A549 (cell line): ENCODE data around the gene MAP3K2. TPM values are rescaled to one million over a fixed set of nuclear protein-coding genes. Genes with fewer than 3 reads are reported as not detected.

Experiments
- ATAC-seq, 2 experiments: fragments of 200-7000 bp in 1 of 2; fragments of >200 bp in 1 of 2; cut with Nextera tagmentation in 1 of 2; cut with Tn5 transposase in 1 of 2; 3 replicates each; pipeline versions ENCODE4 v1.8.0 to v1.9.1; 2018 to 2020; ENCODE audit warnings: mild to moderate bottlenecking in 1 of 2, moderate library complexity in 1 of 2
- CTCF ChIA-PET: fragments of 300-600 bp; sonication (Branson Sonifier 250); formaldehyde crosslinking; extraction: SDS; loops from one replicate; lab custom pipeline; 2021; ENCODE audit warnings: antibody characterized with exemption, inconsistent platforms; lab: Yijun Ruan, JAX
- POLR2A ChIA-PET: fragments of 350-600 bp; formaldehyde crosslinking; extraction: SDS; loops from one replicate; lab custom pipeline; 2021; ENCODE audit warnings: antibody characterized with exemption, inconsistent platforms; lab: Yijun Ruan, JAX
- DNase-seq, 2 experiments: peaks; one replicate each; pipeline versions ENCODE4 v3.0.0 to v3.0.0-alpha.2; 2011 to 2016; ENCODE audit warnings: low read depth in 1 of 2, low spot score in 1 of 2
- FAIRE-seq: peaks from 2 replicates; lab custom pipeline; 2011; peaks lifted over from hg19 to GRCh38; lab: Jason Lieb, UNC
- H3K27ac ChIP-seq, 2 experiments: fragments of >200 bp; sonication (Bioruptor Twin); formaldehyde crosslinking; 3 replicates each; pipeline ENCODE4 v1.5.1; 2016 to 2017
- H3K4me1 ChIP-seq: fragments of >200 bp; sonication (Bioruptor Twin); formaldehyde crosslinking; 3 replicates; pipeline ENCODE4 v1.6.1; 2016
- H3K4me2 ChIP-seq: fragments of >200 bp; sonication (Bioruptor Twin); formaldehyde crosslinking; 3 replicates; pipeline ENCODE4 v1.6.1; 2016
- H3K4me3 ChIP-seq: fragments of >200 bp; sonication (Bioruptor Twin); formaldehyde crosslinking; 3 replicates; pipeline ENCODE4 v1.5.1; 2016
- H3K9me3 ChIP-seq: fragments of >200 bp; sonication (Bioruptor Twin); formaldehyde crosslinking; 3 replicates; pipeline ENCODE4 v1.6.1; 2016
- ATOH8 ChIP-seq: fragments of 250-450 bp; sonication (Bioruptor Pico); IDR thresholded peaks from 2 replicates; pipeline ENCODE4 v1.5.0; 2020; ENCODE audit warnings: low read depth, mild to moderate bottlenecking, moderate library complexity
- CBX2 ChIP-seq: fragments of 200-600 bp; sonication (generic); IDR thresholded peaks from 2 replicates; pipeline ENCODE4 v1.6.1; 2016; ENCODE audit warnings: low read depth, mild to moderate bottlenecking, borderline replicate concordance
- CEBPB ChIP-seq, 2 experiments: fragments of >200 bp in 1 of 2; sonication (Bioruptor Twin) in 1 of 2; formaldehyde crosslinking in 1 of 2; IDR thresholded peaks; 2 replicates each; pipeline ENCODE4 v1.6.1; 2012 to 2016
- CTCF ChIP-seq: fragments of >200 bp; sonication (Bioruptor Twin); formaldehyde crosslinking; IDR thresholded peaks from 3 replicates; pipeline ENCODE4 v1.5.1; 2016
- EHF ChIP-seq: fragments of 250-450 bp; sonication (Bioruptor Pico); IDR thresholded peaks from 2 replicates; pipeline ENCODE4 v1.5.0; 2020; ENCODE audit warnings: mild to moderate bottlenecking
- ELK1 ChIP-seq: fragments of 150-350 bp; IDR thresholded peaks from 2 replicates; pipeline ENCODE4 v1.6.1; 2014; ENCODE audit warnings: low read depth, mild to moderate bottlenecking, low read length
- ESRRA ChIP-seq: fragments of 150-350 bp; IDR thresholded peaks from 2 replicates; pipeline ENCODE4 v1.6.1; 2014; ENCODE audit warnings: mild to moderate bottlenecking, low read length, borderline replicate concordance
- FOXS1 ChIP-seq: fragments of 250-450 bp; sonication (Bioruptor Pico); IDR thresholded peaks from 2 replicates; pipeline ENCODE4 v1.5.0; 2020; ENCODE audit warnings: mild to moderate bottlenecking, moderate library complexity
- GATA3 ChIP-seq: IDR thresholded peaks from 2 replicates; pipeline ENCODE4 v1.6.1; 2012; ENCODE audit warnings: borderline replicate concordance
- HES2 ChIP-seq: fragments of >200 bp; sonication (Bioruptor Twin); formaldehyde crosslinking; IDR thresholded peaks from 2 replicates; pipeline ENCODE4 v1.6.1; 2016
- HEYL ChIP-seq: fragments of 250-450 bp; sonication (Bioruptor Pico); IDR thresholded peaks from 2 replicates; pipeline ENCODE4 v1.8.0; 2021; ENCODE audit warnings: mild to moderate bottlenecking, moderate library complexity
- HOXA7 ChIP-seq: fragments of 250-450 bp; sonication (Bioruptor Pico); IDR thresholded peaks from 2 replicates; pipeline ENCODE4 v1.5.0; 2020; ENCODE audit warnings: mild to moderate bottlenecking, moderate library complexity
- MAFK ChIP-seq: fragments of 450-650 bp; IDR thresholded peaks from 2 replicates; pipeline ENCODE4 v1.6.1; 2014; ENCODE audit not compliant: partially characterized antibody
- NFE2L2 ChIP-seq: fragments of 150-350 bp; conservative IDR thresholded peaks from 2 replicates; pipeline ENCODE4 v1.6.1; 2014; ENCODE audit warnings: low read length
- RAD21 ChIP-seq, 2 experiments: fragments of >200 bp in 1 of 2; sonication (Bioruptor Twin) in 1 of 2; formaldehyde crosslinking in 1 of 2; IDR thresholded peaks in 1 of 2; conservative IDR thresholded peaks in 1 of 2; 2 replicates in 1 of 2; 3 replicates in 1 of 2; pipeline ENCODE4 v1.6.1; 2012 to 2018; ENCODE audit warnings: inconsistent platforms in 1 of 2
- SREBF2 ChIP-seq: fragments of 450-650 bp; IDR thresholded peaks from 2 replicates; pipeline ENCODE4 v1.6.1; 2014; ENCODE audit warnings: mild to moderate bottlenecking, moderate library complexity
- TFCP2L1 ChIP-seq: fragments of 250-450 bp; sonication (Bioruptor Pico); IDR thresholded peaks from 2 replicates; pipeline ENCODE4 v1.5.0; 2021; ENCODE audit warnings: mild to moderate bottlenecking
- USF2 ChIP-seq: fragments of 450-650 bp; IDR thresholded peaks from 2 replicates; pipeline ENCODE4 v1.6.1; 2014; ENCODE audit warnings: antibody characterized with exemption
- WGBS: methylation state at CpG from one replicate; pipeline ENCODE4 v1.1.6; 2017; ENCODE audit errors: missing lambda C conversion rate; 5-methylcytosine and 5-hydroxymethylcytosine counted together
- polyA plus RNA-seq, 4 experiments: library from polyadenylated mRNA; depleted of rRNA in 3 of 4; stranded (reverse); fragments of >200 nt; fragmentation: RNase III in 1 of 4; extraction: RNeasy Plus Mini Kit Qiagen cat#74134 plus additional on column Dnase treatment in 1 of 4; gene quantifications; 2 replicates in 3 of 4; 3 replicates in 1 of 4; pipeline ENCODE4 v1.2.3, GENCODE V29; 2011 to 2017

The MAP3K2 gene
- polyA plus RNA-seq, 2 of the 4 experiments (the other 2 are of a cell fraction), result 12.3 to 29.7 TPM

GRCh38 chr2:127419112-127419430 lies 31.3 kb upstream of the MAP3K2 start:
- FAIRE-seq (no peak), ATAC-seq (no peak)
- Histone ChIP-seq H3K4me1 (peaks cover 28% of the 10 kb centered on the region), H3K27ac (no peak overlapping the region; a peak in 1 of 6 replicates), H3K4me2 (no peak overlapping the region), H3K4me3 (no peak overlapping the region)
- POLR2A ChIA-PET, result no interaction called here
- no peak for TF ChIP-seq NFE2L2
- TF ChIP-seq ELK1, result no peak
- no peak for TF ChIP-seq USF2
- no peak for TF ChIP-seq MAFK
- no peak for TF ChIP-seq ATOH8 (CRISPR knock-in tag)
- TF ChIP-seq GATA3, result no peak
- TF ChIP-seq EHF, result no peak
- no peak for TF ChIP-seq RAD21 (conservative IDR thresholded peaks at IDR 0.05 in 1 of 2, IDR thresholded peaks at IDR 0.05 in 1 of 2)
- TF ChIP-seq HES2, result no peak
- no peak for TF ChIP-seq HOXA7
- TF ChIP-seq ESRRA, result no peak
- no peak for TF ChIP-seq SREBF2
- no peak for TF ChIP-seq CTCF
- TF ChIP-seq CEBPB (IDR thresholded peaks at IDR 0.05), result no peak
- no peak for TF ChIP-seq TFCP2L1
- TF ChIP-seq, all 56 proteins: peak for 0
- DNase-seq, result no peak
- 94% methylated on average over 4 of the region's 4 CpGs for WGBS
- H3K9me3 ChIP-seq, result no peaks in the 10 kb centered on the region
- CTCF ChIA-PET, result interaction anchor here (1.1 to 1.3 kb wide), 7 partner anchors 9 to 62 kb away, joined by 3 to 7 read pairs (median 3); no protein-coding TSS in a partner anchor

- H3K4me1 ChIP-seq, result peaks cover 32% of the 10 kb centered on the region
- DNase-seq (no peak), FAIRE-seq (no peak), ATAC-seq (no peak)
- H3K4me2 ChIP-seq, result no peak within 1 kb of the TSS
- peak within 1 kb of the TSS; percentile 84 to 97; a peak in 3 of 6 replicates for H3K27ac ChIP-seq
- ChIA-PET POLR2A (no interaction called here), CTCF (interaction anchor here (1.0 to 1.3 kb wide), 6 partner anchors 8 to 61 kb away, joined by 3 to 5 read pairs (median 3); no protein-coding TSS in a partner anchor)
- no peaks in the 10 kb centered on the region for H3K9me3 ChIP-seq
- H3K4me3 ChIP-seq, result no peak within 1 kb of the TSS
- 89% methylated on average over 9 of the region's 16 CpGs for WGBS
- TF ChIP-seq HEYL (CRISPR knock-in tag) (no peak), ELK1 (no peak), CBX2 (no peak), FOXS1 (no peak)
- TF ChIP-seq, all 56 proteins: peak for 0
These were observed 30.7 kb upstream of the MAP3K2 start, which contains the start of gene PROC for GRCh38 chr2:127418300-127419111. TSS of gene PROC (plus strand) at chr2:127418427. CDS start at chr2:127419943, 1,516 bp downstream.
